GM12873 (cell line): ENCODE results near the gene LPP.

Experiments
- TF ChIP-seq, protein P1 (sequence below): IDR thresholded peaks from 2 replicates; pipeline ENCODE4 v1.5.1; 2012; ENCODE audit warnings: low read depth, mild to moderate bottlenecking, moderate library complexity, low read length, control low read depth; ENCODE audit not compliant: insufficient read depth; ENCODE audit errors: missing control alignments

Gene LPP

DNA sequence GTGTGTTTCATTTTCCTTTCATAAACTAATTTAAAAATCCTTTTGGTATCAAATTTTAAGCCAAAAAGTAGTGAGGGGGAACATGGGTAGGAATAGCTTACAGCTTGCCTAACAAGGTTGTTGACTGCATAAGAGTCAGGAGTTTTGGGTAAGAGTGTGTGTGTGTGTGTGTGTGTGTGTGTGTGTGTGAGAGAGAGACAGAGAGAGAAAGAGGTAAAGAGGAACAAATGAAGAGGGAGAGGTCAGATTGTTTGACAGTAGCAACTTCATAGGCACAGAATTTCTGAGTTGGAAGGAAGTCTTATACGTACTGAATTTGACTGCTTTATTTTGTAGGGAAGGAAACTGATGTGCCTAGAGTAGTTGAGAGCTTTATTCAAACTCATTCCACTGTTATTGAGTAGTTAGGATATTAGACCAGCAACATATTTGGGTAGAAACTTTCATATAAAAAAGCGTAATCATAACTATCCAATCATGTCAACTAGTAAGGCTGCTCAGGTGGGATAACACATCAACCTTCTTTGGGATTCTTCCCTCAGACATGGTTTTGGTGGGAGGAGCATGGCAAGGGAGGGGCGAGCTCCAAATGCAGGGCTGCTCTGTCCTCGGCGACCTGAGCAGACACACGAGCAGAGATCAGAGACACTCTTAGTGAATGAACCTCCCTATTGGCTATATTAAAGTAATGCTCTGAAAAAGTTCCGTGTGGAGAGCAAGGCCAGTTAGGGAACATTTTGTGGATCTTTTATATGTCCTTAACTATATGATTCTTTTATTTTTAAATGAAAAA lies 86.4 kb downstream of the LPP start:
- TF ChIP-seq, protein P1, sequence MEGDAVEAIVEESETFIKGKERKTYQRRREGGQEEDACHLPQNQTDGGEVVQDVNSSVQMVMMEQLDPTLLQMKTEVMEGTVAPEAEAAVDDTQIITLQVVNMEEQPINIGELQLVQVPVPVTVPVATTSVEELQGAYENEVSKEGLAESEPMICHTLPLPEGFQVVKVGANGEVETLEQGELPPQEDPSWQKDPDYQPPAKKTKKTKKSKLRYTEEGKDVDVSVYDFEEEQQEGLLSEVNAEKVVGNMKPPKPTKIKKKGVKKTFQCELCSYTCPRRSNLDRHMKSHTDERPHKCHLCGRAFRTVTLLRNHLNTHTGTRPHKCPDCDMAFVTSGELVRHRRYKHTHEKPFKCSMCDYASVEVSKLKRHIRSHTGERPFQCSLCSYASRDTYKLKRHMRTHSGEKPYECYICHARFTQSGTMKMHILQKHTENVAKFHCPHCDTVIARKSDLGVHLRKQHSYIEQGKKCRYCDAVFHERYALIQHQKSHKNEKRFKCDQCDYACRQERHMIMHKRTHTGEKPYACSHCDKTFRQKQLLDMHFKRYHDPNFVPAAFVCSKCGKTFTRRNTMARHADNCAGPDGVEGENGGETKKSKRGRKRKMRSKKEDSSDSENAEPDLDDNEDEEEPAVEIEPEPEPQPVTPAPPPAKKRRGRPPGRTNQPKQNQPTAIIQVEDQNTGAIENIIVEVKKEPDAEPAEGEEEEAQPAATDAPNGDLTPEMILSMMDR, result no peak

DNA sequence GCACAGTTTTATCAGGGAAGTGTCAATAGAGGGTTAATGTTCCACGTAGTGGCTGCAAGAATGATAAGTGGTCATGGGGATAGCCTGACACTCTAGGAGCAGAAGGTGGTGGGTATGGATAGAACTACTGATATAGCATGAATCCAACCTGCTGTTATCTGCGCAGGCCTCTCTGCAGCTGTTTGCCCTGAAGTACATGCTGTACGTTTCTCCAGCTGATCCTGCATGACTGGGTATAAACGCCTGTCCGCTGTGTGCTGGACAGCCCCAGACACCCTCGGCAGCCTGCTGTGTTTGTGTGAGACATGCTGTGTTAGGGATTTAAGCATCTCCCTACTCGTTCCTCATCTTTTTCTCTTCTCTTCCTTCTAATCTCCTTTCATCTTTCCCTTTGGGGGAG lies 87.1 kb downstream of the LPP start:
- TF ChIP-seq, protein P1, result no peak

DNA sequence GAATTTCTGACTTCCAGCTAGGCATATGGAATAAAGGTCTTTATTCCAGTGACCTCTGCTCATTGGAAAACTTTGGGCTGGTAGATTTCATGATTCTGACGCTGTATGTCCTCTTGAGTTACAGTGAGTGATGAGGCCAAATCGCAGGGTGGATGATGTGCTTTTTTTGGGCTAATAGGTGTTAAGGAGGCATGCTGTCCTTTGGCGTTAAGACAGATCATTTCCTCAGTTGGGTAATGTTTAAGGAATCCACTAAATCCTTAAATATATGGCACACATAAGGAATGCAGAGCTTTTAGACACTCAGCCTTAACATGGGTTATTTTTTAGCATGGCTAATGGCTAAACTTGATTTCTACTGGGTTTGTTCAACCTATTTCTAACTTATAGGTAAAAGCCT lies 87.9 kb downstream of the LPP start:
- TF ChIP-seq, protein P1, result no peak

DNA sequence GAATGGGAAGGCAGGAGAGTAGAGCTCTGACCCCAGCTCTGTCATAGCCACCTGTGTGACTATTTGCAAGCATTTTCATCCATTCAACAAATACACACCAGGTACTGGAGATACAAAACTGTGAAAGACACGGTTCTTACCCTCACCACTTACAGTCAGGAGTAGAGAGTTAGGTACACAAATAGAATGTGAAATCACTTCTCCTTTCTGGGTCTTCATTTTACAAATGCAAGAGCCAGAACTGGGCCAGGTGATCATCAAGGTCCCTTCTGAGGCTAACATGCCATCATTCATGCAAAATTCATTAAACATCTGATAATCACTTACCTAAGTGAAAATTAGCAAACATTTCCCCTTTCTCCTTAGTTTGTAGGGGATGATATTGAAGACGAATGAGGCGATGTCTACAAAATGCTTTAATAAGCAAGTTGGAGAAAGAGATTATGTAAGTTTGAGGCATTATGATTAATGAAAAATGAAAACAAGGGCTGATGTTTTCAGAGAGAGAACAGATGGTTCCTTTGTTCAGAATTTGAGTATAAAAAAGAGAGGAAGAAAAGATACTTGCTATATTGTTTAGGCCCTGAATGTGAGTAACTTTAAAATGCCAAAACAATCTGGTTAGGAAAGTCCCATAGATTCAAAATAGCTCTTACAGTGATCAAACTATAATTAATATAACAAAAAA lies 88.6 kb downstream of the LPP start:
- TF ChIP-seq, protein P1, result no peak

DNA sequence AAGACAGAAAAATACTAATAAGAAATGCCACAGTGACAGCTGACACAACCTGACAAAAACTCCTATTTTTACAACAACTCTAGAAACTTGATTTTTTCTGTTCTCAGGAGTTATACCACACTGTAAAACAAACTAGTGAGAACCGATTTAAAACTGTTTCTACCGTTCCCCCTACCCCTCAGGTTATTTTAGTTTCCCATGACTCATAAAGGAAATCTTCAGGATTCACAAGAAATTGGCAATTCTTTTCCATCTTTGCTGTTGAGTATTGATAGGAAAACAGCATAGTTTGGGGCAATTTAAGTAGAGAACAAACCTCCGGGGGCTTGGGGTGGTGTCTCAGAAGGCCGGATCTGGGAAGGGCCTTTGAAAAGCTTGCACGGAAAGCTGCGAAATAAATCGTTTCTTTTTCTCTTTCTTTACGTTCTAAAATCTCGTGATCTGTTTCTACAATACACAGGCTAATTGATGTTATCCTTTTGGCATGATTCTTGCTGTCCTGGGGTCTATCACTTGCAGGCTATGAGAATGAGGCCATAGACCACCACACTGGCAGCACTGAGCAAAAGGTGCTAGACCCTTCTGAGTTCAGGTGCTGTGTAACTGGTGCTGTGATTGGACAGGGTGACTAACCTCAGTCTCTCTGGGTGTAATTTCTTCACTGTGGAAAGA lies 89.3 kb downstream of the LPP start:
- TF ChIP-seq, protein P1, result no peak

DNA sequence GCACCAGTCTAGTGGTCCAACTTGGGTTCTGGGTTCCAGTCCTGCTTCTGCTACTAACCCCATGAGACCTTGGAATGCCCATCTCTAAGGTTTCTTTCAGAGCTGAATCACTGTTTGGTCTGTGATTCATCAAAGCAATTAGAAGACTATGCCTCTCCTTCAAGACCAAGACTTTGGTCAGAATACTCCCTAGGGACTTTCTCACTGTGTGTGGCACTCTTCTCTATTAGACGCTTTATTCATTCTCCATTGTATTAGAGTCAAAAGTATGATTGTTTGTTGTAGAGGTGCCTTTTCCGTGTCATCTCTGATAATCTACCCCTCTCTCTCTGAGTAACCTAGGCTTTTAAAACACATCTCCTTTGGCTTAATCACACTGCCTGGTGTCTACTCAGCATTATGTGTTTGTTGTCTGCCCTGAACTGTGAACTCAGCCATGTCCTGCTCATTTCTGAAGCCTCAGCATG lies 90.5 kb downstream of the LPP start:
- TF ChIP-seq, protein P1, result no peak

DNA sequence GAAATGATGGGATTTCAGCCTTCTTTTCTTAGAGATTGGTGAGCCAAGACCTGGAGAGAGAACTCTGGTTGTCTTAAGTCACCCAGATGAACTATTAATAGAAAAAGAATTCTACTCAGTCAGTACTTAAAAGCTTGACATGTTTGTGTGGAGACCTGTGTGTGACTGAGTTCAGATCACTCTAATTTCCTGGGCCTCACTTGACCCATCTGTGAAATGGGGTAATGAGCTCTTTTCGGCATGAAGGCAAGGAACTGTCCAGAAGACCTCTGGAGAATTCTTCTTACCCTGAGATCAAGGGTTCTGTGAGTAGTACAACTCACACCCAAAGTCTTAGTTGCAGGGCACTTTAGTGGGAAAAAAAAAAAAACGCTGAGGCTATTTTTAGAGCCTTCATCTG lies 92.9 kb downstream of the LPP start:
- TF ChIP-seq, protein P1, result no peak
